Measurements from ENCODE around the gene TCF25.
"Not testable (repeated sequence)": the region's sequence is repeated elsewhere in the genome, so short reads cannot be mapped to it uniquely, and the experiment has no call there.

The TCF25 gene

DNA sequence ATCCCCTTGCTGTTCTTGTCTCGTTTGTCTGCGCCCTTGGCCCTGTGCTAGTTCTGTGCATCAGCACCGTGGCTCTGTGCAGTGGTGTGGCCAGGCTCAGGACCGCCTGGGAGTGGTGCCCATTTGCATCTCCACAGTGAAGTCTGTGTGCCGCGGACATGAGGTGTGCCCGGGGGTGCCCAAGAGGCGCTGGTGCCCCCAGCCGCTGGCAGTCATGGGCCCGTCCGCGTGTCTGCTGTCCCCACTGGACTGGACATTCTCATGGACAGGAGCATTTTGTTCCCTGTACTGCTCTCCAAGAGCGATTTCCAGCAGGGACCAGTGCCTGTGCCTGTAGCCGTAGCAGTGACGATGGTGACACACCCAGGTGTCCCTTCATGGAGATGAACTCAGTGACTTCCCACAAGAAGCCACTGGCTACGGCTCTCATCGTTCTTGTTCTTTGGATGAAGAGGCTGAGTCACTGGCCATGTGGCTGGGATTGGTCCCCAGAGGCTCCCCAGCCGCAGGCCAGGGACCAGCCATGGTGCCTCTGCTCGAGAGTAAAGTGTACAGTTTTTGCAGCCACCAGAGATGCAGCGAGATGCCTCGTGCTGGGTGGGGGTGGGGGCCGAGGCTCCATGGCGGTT is 32.2 kb downstream of the TCF25 start:
- no peak for DNase-seq

DNA sequence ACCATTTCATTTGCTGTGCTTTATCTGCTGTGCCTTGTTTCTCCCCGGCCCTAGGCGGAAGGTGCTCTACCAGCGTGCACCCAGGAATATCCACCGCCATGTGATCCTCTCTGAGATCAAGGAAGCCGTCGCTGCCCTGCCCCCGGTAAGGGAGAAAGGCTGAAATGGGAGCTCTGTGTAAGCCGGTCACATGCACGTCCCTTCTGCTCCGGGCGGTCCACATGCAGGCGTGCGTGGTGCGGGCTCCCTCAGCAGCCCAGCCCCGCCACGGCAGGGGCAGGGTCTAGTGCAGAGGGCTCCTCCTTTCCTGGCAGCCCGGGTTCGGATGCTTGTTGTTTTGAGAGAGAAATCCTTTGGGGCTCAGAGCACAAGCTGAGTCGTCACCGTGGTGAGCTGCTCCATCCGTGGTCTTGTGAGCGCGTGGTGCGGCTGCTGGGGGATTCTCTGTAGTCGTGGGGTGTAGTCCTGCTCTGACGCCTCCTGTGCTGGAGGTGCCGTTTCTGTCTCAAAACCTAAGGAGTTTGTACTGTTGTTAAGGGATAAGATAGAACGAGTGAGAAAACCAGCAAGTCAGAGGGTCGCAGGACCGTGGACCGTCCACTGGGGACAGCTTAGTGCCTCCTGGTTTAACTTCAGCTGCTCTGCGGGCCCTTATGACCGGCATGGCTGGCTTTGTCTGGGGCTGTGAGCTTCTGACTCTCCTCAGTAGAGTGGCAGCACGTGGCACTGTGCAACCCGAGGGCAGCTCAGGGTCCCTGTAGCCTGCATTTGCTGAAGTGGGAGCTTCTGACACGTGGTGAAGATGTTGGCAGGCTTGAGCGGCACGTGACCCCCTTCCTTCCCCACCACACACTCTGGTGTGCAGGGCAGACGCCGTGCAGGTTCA is 33.0 kb downstream of the TCF25 start:
- DNase-seq = no peak

DNA sequence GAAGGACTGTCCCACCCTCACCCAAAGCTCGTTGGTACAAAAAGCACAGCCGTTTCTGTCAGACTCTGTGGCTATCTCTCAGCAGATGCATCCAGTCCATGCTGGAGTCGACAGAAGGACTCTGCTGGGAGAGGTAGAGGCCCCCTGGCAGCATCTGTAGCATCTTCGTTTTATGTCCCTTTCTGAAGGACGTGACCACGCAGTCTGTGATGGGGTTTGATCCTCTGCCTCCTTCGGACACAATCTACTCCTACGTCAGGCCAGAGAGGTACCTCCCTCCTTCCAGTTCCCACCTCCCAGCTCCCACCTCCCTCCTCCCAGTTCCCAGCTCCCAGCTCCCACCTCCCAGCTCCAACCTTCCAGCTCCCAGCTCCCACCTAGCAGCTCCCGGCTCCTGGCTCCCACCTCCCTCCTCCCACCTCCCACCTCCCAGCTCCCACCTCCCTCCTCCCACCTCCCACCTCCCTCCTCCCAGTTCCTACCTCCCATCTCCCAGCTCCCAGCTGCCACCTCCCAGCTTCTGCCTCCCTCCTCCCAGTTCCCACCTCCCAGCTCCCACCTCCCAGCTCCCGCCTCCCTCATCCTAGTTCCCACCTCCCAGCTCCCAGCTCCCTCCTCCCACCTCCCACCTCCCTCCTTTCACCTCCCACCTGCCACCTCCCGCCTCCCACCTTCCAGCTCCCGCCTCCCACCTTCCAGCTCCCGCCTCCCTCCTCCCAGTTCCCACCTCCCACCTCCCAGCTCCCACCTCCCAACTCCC is 33.8 kb downstream of the TCF25 start:
- no peak for DNase-seq

DNA sequence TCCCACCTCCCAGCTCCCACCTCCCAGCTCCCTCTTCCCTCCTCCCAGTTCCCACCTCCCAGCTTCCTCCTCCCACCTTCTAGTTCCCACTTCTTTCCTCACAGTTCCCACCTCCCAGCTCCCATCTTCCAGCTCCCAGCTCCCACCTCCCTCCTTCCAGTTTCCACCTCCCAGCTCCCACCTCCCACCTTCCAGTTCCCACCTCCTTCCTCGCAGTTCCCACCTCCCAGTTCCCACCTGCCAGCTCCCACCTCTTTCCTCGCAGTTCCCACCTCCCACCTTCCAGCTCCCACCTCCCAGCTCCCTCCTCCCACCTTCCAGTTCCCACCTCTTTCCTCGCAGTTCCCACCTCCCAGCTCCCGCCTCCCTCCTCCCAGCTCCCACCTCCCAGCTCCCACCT is 34.8 kb downstream of the TCF25 start:
- DNase-seq = no peak

DNA sequence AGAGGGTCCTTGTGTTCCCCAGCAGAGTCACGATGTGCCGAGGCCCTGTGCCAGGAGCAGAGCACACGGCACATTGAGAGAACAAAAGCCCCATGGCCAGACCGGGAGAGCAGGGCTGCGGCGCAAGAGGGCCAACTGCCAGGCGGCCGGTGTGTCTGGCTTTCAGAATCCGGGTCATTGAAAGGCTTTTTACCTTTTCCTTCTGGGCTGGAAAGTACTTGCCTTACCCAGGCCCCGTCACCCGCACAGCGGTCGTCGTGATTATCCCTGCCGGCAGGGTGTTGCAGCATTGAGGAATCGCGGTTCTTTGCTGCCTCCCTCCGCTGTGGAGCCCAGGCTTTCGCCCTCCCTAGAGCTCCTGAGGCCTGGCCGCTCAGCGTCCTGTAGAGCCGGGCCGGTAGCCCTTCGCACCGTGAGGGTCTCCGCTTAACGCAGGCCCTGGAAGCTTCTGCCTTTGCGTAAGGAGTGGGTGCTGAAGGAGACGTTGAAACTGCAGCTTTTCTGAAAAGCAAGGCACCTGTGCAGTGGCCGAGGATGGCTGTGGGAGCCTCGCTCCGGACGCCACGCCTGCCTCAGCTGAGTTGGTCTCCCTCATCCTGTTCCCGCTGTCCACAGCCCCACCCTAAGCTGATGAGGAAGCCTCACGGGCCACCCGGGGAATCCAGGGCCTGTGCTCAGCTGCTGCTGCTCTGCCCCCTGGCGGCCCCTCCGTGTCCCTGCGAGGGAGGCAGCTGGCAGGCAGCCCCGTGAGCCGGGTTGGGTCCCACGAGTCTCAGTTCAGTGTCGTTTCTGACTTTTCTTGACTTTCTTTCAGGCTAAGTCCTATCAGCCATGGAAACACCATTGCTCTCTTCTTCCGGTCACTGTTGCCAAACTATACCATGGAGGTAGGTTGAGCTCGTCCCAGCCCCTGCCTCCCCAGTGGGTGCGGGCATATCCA is 36.7 kb downstream of the TCF25 start:
- peak in 4 of 5 donors; percentile 51 to 60 (median 54) for DNase-seq

DNA sequence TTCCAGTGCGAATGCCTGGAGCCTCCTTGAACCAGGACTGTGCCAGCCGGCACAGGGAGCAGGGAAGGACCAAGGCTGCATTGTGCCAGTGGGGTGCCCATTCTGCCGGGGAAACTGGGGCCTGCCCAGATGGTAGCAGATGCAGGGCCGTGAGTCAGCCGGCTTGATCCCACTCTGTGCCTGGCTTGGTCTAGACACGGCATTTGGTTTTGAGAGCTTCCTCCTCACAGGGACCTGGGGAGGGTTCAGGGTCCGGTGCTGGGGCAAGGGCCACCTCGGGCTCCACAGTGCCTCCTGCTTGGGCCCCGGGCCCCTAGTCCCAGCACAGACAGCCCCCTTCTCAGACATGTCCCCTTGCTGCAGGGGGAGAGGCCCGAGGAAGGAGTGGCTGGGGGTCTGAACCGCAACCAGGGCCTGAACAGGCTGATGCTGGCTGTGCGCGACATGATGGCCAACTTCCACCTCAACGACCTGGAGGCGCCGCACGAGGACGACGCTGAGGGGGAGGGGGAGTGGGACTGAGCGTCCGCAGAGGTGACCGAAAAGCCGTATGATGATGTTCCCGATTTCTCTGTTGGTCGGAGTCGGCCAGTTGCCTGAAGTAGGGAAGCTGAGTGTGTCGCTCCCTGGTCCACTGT is 37.4 kb downstream of the TCF25 start:
- DNase-seq = no peak

DNA sequence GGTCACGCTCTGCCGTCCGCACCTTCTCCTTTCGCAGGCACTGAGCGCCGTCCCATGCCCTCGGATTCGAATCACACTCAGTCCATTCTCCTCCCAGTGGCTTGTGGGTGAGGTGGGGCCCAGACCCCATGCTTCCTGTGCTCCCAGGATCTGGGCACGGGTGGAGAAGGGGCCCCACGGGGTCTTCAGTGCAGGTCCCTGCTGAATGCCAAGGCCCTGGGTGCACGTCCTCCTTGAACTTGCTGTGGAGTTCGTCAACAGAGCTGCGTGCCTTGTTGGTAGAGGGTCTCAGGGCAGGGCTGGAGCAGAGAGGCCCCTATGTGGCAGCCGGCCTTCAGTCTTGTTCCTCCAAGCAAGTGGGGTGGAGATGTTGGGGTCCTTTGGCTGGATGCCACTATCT is 38.0 kb downstream of the TCF25 start:
- no peak for DNase-seq

DNA sequence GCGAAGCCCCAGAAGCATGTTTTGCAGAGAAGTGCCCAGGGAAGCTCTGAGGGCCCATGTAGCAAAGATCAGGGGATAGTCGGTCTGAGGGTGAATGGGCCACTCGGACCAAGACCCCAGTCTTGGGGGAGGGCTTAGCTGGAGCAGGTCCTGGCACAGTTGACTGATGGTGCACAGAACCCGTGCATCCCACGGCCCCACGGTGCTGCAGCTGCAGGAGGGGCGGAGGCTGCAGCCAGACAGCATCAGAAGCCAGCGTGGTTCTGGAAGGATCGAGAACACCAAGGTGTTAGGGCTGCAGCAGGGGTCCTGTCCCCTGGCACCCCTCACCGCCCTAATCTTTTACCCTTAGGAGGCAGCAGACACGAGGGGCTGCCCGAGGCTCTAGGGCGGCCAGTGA is 38.8 kb downstream of the TCF25 start:
- no peak for DNase-seq

DNA sequence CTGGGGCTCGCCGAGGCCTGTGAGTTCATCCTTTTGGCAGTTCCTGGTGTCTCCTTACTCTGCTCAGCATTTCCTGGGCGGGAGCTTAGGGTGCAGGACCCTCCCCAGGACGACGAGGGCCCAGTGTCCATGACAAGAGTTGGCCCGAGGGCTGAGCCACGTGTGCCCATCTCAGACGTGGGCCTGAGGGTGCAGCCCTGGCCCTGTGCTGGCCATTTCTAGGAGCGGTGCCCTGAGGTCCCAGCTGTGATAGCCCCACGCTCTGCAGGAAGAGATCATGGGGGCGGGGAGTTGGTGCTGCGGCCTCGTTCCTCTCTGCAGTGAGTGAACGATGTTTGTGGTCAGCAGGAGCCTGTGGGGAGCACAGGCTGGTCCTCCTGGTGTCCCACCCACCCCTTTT is 39.2 kb downstream of the TCF25 start:
- no peak for DNase-seq

DNA sequence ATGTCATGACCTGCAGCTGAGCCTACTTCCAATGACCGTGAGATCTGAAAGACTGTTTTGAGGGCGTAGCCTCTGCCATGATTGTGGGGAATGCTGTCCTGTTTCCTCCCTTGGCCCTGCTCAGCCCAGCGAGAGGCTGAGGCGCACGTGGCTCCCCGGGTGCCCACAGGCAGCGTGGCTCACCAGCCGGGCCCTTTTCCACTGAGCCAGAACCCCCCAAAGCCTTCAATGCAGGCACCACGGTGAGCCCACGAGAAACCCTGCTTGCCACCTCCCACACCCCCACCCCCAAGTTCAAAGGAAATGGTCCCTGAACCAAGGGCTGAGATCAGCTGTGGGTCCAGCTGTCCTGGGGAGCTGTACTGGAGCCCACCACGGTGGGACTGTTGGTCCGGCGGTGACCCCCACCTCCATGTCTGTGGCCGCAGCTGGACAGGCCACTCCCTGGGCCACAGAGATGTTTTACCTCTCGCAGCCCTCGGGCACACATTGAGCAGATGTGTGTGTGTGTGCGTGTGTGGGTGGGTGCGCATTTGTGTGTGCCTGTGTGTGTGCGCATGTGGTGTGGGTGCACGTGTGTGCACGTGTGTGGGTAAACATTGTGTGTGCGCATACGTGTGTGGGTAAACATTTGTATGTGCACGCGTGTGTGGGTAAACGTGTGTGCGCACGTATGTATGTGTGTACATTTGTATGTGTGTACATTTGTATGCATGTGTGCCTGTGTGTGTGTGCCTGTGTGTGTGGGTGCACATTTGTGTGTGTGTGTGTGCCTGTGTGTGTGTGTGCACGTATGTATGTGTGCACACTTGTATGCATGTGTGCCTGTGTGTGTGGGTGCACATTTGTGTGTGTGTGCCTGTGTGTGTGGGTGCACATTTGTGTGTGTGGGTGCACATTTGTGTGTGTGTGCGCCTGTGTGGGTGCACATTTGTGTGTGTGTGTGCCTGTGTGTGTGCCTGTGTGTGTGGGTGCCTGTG is 40.3 kb downstream of the TCF25 start:
- no peak for DNase-seq

DNA sequence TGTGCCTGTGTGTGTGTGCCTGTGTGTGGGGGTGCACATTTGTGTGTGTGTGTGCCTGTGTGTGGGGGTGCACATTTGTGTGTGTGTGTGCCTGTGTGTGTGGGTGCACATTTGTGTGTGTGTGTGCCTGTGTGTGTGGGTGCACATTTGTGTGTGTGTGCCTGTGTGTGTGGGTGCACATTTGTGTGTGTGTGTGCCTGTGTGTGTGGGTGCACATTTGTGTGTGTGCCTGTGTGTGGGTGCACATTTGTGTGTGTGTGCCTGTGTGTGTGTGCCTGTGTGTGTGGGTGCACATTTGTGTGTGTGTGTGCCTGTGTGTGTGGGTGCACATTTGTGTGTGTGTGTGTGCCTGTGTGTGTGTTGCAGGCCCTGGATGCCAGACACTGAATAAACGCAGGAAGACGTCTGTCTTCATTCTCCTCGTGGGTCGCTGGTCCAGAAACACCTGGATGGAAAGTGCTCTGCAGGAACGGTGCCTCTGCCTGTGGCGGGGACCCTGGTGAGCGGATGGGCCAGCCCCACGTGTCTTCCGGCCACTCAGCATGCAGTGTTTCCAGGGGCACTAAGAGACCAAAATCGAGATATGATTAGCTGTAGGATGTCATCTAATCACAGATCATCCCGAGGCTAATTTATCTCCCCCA is 41.4 kb downstream of the TCF25 start:
- not testable (repeated sequence) for DNase-seq

DNA sequence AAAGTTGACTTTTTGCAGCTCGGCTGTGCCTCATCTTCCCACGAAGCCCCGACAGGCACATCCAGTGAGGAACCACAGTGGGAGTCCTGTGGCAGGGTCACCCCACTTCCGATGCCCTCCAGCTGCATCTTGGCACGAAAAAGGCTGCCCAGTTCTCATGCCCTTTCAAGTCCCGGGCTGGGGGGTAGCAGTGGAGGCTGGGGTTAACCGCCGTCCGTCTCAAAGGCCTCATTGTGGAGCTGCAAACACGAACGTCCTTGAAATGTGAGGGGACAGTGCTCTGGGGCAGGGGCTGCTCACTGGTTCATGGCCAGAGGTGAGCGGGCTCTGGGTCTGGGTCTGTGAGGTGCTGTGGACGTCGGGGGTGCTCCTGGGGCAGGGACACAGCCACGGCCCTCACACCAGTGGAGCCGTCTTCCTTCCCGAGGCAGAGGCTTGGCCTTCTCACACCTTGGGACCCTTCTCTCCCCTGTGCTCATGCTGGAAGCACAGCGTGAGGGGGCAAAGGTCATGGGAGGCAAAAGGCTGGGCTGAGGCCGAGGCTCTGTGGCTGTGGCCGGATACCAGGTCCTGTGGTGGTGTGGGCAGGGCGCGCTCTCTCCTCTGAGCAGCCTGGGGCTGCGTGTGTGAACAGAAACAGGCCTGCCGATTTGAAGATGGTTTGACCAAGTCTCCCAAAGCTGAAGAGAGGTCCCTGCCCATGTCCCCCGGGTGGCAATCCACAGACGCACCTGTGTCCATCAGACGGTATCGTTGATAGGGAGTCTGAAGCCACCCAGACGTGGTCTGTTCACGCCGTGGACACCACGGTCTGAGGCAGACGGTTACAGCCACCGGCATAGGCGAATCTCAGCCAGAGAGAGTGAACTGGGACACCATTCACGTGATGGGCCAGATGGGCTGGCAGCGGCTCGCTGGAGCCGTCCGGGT is 42.2 kb downstream of the TCF25 start:
- DNase-seq = no peak

DNA sequence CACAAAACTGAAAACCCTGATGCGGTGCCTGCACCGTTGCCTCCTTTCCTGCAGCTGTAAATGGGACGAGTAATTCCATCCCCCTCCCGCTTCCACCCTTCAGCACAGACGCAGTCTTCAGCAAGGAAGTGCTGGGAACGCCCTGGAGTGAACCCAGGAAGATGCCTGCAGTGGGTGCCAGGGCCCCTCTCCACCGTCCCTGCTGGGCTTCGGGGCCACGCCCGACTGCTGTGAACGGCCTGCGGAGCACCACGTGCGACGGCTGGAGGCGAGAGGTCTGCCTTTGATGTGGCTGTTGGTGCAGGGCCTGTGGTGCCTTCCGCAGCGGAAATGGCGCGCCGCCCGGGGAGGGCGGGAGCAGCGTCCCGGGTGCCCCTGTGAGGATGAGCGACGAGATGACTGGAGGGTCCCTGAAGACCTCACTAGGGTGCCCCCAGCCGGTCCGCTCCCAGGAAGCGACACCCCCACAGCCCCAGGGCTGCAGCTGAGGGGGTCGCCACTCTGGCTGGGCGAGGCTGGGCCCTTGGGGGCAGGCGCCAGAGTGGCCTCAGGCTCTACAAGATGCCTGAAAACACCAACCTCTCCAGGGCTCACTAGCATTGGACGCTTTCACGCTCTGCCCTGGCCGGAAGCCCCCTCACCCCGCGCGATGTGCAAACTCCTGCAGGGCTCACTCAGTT is 44.5 kb downstream of the TCF25 start:
- DNase-seq = peak; percentile 55 to 93 (median 62)

DNA sequence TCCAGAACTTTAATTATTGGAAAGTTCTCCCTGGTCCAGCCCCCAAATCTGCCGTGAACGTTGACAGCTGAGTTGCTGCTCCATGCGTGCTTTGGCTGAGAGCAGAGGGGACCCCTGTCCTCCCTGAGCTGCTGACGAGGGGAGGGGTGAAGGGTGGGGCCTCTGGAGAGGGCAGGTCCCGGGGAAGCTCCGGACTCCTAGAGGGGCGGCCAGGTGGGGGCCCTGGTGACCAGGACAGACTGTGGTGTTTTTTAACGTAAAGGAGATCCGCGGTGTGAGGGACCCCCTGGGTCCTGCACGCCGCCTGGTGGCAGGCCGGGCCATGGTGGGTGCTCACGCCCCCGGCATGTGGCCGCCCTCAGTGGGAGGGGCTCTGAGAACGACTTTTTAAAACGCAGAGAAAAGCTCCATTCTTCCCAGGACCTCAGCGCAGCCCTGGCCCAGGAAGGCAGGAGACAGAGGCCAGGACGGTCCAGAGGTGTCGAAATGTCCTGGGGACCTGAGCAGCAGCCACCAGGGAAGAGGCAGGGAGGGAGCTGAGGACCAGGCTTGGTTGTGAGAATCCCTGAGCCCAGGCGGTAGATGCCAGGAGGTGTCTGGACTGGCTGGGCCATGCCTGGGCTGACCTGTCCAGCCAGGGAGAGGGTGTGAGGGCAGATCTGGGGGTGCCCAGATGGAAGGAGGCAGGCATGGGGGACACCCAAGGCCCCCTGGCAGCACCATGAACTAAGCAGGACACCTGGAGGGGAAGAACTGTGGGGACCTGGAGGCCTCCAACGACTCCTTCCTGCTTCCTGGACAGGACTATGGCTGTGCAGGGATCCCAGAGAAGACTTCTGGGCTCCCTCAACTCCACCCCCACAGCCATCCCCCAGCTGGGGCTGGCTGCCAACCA is 45.3 kb downstream of the TCF25 start, which contains the start of gene MC1R:
MC1R (plus strand) TSS at position 410 of the 895 bp plus-strand sequence; CDS start at position 807, 397 bp downstream.
- DNase-seq = no peak

DNA sequence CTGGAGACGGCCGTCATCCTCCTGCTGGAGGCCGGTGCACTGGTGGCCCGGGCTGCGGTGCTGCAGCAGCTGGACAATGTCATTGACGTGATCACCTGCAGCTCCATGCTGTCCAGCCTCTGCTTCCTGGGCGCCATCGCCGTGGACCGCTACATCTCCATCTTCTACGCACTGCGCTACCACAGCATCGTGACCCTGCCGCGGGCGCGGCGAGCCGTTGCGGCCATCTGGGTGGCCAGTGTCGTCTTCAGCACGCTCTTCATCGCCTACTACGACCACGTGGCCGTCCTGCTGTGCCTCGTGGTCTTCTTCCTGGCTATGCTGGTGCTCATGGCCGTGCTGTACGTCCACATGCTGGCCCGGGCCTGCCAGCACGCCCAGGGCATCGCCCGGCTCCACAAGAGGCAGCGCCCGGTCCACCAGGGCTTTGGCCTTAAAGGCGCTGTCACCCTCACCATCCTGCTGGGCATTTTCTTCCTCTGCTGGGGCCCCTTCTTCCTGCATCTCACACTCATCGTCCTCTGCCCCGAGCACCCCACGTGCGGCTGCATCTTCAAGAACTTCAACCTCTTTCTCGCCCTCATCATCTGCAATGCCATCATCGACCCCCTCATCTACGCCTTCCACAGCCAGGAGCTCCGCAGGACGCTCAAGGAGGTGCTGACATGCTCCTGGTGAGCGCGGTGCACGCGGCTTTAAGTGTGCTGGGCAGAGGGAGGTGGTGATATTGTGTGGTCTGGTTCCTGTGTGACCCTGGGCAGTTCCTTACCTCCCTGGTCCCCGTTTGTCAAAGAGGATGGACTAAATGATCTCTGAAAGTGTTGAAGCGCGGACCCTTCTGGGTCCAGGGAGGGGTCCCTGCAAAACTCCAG is 46.4 kb downstream of the TCF25 start:
- DNase-seq = no peak

DNA sequence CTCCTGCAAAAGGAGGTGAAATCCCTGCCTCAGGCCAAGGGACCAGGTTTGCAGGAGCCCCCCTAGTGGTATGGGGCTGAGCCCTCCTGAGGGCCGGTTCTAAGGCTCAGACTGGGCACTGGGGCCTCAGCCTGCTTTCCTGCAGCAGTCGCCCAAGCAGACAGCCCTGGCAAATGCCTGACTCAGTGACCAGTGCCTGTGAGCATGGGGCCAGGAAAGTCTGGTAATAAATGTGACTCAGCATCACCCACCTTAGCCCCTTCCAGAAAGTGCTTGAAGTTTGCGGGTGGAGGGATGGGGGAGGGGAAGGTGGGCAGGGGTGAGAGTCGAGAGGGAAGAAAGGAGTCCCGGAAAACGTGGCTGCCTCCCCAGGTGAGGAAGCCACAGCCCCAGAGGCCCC is 47.3 kb downstream of the TCF25 start:
- DNase-seq = no peak
